HepG2 (cell line): ENCODE measurements around the gene POLA2. TPM values are rescaled to one million over a fixed set of nuclear protein-coding genes. Genes with fewer than 3 reads are reported as not detected.
A peak's percentile ranks its signal among the peaks of the same experiment; 100 is the strongest.

Experiments
- EZH2 ChIP-seq: conservative IDR thresholded peaks from 2 replicates; pipeline ENCODE4 v1.6.1; 2012; ENCODE audit warnings: mild to moderate bottlenecking, low read depth, low read length, moderate library complexity
- FOXM1 ChIP-seq: sonication (generic); formaldehyde crosslinking; IDR thresholded peaks from 2 replicates; pipeline ENCODE4 v1.5.0; 2020; ENCODE audit warnings: missing genetic modification reagents
- HMG20A ChIP-seq: IDR thresholded peaks from 2 replicates; pipeline ENCODE4 v1.6.1; 2016; ENCODE audit warnings: borderline replicate concordance
- HNRNPUL1 ChIP-seq: fragments of 200-400 bp; formaldehyde crosslinking; IDR thresholded peaks from 2 replicates; pipeline ENCODE4 v1.6.1; 2017; ENCODE audit warnings: low read depth, mild to moderate bottlenecking, low read length, moderate library complexity
- ISL2 ChIP-seq: sonication (generic); formaldehyde crosslinking; IDR thresholded peaks from 2 replicates; pipeline ENCODE4 v1.5.0; 2020; ENCODE audit warnings: missing genetic modification reagents
- JUNB ChIP-seq: sonication (generic); formaldehyde crosslinking; IDR thresholded peaks from 2 replicates; pipeline ENCODE4 v1.8.0; 2022; ENCODE audit warnings: missing genetic modification reagents, mild to moderate bottlenecking, borderline replicate concordance
- NAIF1 ChIP-seq: sonication (generic); formaldehyde crosslinking; IDR thresholded peaks from 2 replicates; pipeline ENCODE4 v1.5.0; 2020; ENCODE audit warnings: mild to moderate bottlenecking, missing genetic modification reagents, borderline replicate concordance
- SAP130 ChIP-seq: IDR thresholded peaks from 2 replicates; pipeline ENCODE4 v1.6.1; 2016; ENCODE audit warnings: low read depth
- SP5 ChIP-seq: IDR thresholded peaks from 2 replicates; pipeline ENCODE4 v1.6.1; 2016; ENCODE audit warnings: low read depth, borderline replicate concordance
- ZBTB7A ChIP-seq: sonication (generic); formaldehyde crosslinking; IDR thresholded peaks from 2 replicates; pipeline ENCODE4 v1.8.0; 2022; ENCODE audit warnings: mild to moderate bottlenecking, missing genetic modification reagents
- ZNF383 ChIP-seq: sonication (generic); formaldehyde crosslinking; IDR thresholded peaks from 2 replicates; pipeline ENCODE4 v1.4.0; 2020; ENCODE audit warnings: missing genetic modification reagents, mild to moderate bottlenecking, borderline replicate concordance
- ZNF598 ChIP-seq: sonication (generic); formaldehyde crosslinking; IDR thresholded peaks from 2 replicates; pipeline ENCODE4 v1.5.1; 2020; ENCODE audit warnings: mild to moderate bottlenecking, missing genetic modification reagents, borderline replicate concordance
- ZNF768 ChIP-seq: sonication (generic); formaldehyde crosslinking; IDR thresholded peaks from 2 replicates; pipeline ENCODE4 v1.4.0; 2020; ENCODE audit warnings: missing genetic modification reagents
- polyA plus RNA-seq, 8 experiments: library from polyadenylated mRNA; depleted of rRNA in 3 of 8; stranded (reverse) in 7 of 8; unstranded in 1 of 8; fragments of >200 nt; fragmentation: Illumina TruSeq in 4 of 8; extraction: Trizol in 4 of 8; gene quantifications; 2 replicates each; pipeline versions ENCODE4 v1.2.1 to v1.2.3, GENCODE V29; 2011 to 2016; ENCODE audit warnings: low read depth in 4 of 8, missing spikeins in 1 of 8, mixed read lengths in 1 of 8; ENCODE audit not compliant: insufficient read depth in 1 of 8
- total RNA-seq, 5 experiments: library from RNA; depleted of rRNA; stranded (reverse); fragments of >200 nt; fragmentation: Illumina TruSeq; extraction: Trizol; gene quantifications; 2 replicates each; pipeline ENCODE4 v1.2.3, GENCODE V29; 2016; ENCODE audit warnings: low read depth in 1 of 5
- TF ChIP-seq, protein P1 (sequence below): sonication (generic); formaldehyde crosslinking; IDR thresholded peaks from 2 replicates; pipeline ENCODE4 v1.4.0; 2020; ENCODE audit warnings: missing genetic modification reagents
- TF ChIP-seq, protein P2 (sequence below): sonication (generic); formaldehyde crosslinking; IDR thresholded peaks from 2 replicates; pipeline ENCODE4 v1.8.1; 2022; ENCODE audit warnings: mild to moderate bottlenecking, missing genetic modification reagents
- TF ChIP-seq, protein P3 (sequence below): sonication (generic); formaldehyde crosslinking; conservative IDR thresholded peaks from 2 replicates; pipeline ENCODE4 v1.4.0; 2020; ENCODE audit warnings: missing genetic modification reagents
- TF ChIP-seq, protein P4 (sequence below): sonication (generic); formaldehyde crosslinking; IDR thresholded peaks from 2 replicates; pipeline ENCODE4 v1.9.0; 2021; ENCODE audit warnings: missing genetic modification reagents, borderline replicate concordance
- TF ChIP-seq, protein P5 (sequence below): IDR thresholded peaks from 2 replicates; pipeline ENCODE4 v1.6.1; 2018; ENCODE audit warnings: missing genetic modification reagents, mild to moderate bottlenecking, missing compliant biosample characterization

The POLA2 gene
- total and polyA plus RNA-seq, 2 of the 13 experiments (the other 11 are each of a cell fraction or from before 2014, with no cell fraction given) = 9.7 to 15.6 TPM

DNA sequence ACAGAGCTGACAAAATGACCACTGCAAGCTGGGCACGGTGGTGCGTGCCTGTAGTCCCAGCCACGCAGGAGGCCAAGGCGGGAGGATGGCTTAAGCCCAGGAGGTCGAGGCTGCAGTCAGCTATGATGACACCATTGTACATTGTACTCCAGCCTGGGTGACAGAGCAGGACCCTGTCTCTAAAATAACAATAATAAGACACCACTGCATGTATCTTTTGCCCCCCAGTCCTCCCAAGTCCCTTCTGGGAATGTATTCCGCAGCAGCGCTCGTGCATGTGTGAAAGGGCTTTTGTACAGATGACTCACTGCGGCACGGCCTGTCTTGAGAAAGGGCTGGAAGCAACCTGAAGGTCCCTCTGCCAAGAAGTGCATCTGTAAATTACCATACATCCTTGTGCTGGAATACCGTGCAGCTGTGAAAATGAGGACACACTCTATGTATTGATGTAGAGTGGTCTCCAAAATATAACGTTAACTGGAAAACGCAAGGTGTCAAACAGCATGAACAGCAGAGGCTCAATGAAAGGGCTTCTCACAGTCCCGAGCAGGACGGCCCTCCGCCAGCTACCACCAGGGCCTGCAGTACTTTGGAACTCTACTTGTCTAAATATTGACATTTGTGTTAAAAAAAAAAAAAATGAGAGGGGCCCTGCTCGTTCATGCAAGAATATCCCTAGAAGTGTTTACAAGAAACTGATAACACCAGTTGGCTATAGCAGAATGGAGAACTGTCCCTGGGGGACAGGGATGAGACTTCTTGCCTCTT lies 43.9 kb downstream of the POLA2 start (continued):
- TF ChIP-seq FOXM1 (CRISPR knock-in tag) (no peak), ZNF598 (peak; percentile 59; the same call in 1 of the 2 replicates), SAP130 (CRISPR knock-in tag) (peak; percentile 83), NAIF1 (CRISPR knock-in tag) (0 out of 2 replicates have a peak, but pooled peaks have one; percentile 42), EZH2 (no peak), ZNF383 (CRISPR knock-in tag) (no peak), ISL2 (CRISPR knock-in tag) (peak; percentile 73; the same call in 1 of the 2 replicates), ZBTB7A (no peak), ZNF768 (CRISPR knock-in tag) (peak; percentile 58; the same call in 1 of the 2 replicates), HNRNPUL1 (no peak), SP5 (peak; percentile 40; the same call in 1 of the 2 replicates), HMG20A (peak; percentile 59; the same call in 1 of the 2 replicates), JUNB (CRISPR knock-in tag) (0 out of 2 replicates have a peak, but pooled peaks have one; percentile 54)
- TF ChIP-seq, protein P1, sequence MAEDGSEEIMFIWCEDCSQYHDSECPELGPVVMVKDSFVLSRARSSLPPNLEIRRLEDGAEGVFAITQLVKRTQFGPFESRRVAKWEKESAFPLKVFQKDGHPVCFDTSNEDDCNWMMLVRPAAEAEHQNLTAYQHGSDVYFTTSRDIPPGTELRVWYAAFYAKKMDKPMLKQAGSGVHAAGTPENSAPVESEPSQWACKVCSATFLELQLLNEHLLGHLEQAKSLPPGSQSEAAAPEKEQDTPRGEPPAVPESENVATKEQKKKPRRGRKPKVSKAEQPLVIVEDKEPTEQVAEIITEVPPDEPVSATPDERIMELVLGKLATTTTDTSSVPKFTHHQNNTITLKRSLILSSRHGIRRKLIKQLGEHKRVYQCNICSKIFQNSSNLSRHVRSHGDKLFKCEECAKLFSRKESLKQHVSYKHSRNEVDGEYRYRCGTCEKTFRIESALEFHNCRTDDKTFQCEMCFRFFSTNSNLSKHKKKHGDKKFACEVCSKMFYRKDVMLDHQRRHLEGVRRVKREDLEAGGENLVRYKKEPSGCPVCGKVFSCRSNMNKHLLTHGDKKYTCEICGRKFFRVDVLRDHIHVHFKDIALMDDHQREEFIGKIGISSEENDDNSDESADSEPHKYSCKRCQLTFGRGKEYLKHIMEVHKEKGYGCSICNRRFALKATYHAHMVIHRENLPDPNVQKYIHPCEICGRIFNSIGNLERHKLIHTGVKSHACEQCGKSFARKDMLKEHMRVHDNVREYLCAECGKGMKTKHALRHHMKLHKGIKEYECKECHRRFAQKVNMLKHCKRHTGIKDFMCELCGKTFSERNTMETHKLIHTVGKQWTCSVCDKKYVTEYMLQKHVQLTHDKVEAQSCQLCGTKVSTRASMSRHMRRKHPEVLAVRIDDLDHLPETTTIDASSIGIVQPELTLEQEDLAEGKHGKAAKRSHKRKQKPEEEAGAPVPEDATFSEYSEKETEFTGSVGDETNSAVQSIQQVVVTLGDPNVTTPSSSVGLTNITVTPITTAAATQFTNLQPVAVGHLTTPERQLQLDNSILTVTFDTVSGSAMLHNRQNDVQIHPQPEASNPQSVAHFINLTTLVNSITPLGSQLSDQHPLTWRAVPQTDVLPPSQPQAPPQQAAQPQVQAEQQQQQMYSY = no peak
- TF ChIP-seq, protein P2, sequence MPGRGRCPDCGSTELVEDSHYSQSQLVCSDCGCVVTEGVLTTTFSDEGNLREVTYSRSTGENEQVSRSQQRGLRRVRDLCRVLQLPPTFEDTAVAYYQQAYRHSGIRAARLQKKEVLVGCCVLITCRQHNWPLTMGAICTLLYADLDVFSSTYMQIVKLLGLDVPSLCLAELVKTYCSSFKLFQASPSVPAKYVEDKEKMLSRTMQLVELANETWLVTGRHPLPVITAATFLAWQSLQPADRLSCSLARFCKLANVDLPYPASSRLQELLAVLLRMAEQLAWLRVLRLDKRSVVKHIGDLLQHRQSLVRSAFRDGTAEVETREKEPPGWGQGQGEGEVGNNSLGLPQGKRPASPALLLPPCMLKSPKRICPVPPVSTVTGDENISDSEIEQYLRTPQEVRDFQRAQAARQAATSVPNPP (CRISPR knock-in tag) = no peak
- TF ChIP-seq, protein P3, sequence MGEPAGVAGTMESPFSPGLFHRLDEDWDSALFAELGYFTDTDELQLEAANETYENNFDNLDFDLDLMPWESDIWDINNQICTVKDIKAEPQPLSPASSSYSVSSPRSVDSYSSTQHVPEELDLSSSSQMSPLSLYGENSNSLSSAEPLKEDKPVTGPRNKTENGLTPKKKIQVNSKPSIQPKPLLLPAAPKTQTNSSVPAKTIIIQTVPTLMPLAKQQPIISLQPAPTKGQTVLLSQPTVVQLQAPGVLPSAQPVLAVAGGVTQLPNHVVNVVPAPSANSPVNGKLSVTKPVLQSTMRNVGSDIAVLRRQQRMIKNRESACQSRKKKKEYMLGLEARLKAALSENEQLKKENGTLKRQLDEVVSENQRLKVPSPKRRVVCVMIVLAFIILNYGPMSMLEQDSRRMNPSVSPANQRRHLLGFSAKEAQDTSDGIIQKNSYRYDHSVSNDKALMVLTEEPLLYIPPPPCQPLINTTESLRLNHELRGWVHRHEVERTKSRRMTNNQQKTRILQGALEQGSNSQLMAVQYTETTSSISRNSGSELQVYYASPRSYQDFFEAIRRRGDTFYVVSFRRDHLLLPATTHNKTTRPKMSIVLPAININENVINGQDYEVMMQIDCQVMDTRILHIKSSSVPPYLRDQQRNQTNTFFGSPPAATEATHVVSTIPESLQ (CRISPR knock-in tag) = 0 out of 2 replicates have a peak, but pooled peaks have one; percentile 48
- TF ChIP-seq, protein P4, sequence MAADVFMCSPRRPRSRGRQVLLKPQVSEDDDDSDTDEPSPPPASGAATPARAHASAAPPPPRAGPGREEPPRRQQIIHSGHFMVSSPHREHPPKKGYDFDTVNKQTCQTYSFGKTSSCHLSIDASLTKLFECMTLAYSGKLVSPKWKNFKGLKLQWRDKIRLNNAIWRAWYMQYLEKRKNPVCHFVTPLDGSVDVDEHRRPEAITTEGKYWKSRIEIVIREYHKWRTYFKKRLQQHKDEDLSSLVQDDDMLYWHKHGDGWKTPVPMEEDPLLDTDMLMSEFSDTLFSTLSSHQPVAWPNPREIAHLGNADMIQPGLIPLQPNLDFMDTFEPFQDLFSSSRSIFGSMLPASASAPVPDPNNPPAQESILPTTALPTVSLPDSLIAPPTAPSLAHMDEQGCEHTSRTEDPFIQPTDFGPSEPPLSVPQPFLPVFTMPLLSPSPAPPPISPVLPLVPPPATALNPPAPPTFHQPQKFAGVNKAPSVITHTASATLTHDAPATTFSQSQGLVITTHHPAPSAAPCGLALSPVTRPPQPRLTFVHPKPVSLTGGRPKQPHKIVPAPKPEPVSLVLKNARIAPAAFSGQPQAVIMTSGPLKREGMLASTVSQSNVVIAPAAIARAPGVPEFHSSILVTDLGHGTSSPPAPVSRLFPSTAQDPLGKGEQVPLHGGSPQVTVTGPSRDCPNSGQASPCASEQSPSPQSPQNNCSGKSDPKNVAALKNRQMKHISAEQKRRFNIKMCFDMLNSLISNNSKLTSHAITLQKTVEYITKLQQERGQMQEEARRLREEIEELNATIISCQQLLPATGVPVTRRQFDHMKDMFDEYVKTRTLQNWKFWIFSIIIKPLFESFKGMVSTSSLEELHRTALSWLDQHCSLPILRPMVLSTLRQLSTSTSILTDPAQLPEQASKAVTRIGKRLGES (CRISPR knock-in tag) = no peak
- TF ChIP-seq, protein P5, sequence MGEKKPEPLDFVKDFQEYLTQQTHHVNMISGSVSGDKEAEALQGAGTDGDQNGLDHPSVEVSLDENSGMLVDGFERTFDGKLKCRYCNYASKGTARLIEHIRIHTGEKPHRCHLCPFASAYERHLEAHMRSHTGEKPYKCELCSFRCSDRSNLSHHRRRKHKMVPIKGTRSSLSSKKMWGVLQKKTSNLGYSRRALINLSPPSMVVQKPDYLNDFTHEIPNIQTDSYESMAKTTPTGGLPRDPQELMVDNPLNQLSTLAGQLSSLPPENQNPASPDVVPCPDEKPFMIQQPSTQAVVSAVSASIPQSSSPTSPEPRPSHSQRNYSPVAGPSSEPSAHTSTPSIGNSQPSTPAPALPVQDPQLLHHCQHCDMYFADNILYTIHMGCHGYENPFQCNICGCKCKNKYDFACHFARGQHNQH (CRISPR knock-in tag) = peak; percentile 79; the same call in 1 of the 2 replicates
